ENCODE results near the gene WSCD2.

Gene WSCD2

DNA sequence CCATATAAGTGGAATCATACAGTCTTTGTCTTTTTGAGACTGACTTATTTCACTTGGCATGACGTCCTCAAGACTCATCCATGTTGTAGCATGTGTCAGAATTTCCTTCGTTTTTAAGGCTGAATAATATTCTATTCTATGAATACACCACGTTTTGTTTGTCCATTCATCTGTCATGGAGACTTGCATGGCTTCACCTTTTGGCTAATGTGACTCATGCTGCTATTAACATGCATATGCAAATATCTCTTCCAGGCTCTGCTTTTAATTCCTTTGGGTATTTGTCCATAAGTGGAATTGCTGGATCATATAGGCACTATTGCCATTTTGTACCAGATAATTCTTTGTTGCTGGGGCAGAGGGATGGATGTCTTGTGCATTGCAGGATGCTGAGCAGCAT lies 19.6 kb upstream of the WSCD2 start:
- no peak for DNase-seq

DNA sequence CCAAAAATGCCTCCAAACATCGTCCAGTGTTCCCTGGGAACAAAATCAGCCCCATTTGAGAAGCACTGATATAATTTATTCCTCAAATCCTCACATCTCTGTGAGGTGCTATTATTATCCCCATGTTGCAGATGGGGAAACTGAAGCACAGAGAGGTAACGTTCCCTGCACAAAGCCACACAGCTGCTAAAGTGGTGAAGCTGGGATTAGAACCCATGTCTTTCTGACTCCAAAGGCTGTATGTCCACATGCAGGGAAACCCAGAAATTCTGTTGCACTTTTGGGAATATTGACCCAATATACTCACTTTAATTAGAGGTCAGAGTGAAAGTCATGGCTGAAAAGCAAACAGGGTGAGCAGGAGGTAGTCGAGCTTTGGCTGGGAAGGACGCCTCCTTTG lies 19.1 kb upstream of the WSCD2 start:
- DNase-seq = no peak

GRCh38 chr12:108110844-108111243 lies 18.2 kb upstream of the WSCD2 start:
- no peak for DNase-seq

GRCh38 chr12:108112832-108113556 lies 16.1 kb upstream of the WSCD2 start:
- no peak for DNase-seq

- no peak for DNase-seq
Observed at GRCh38 chr12:108115123-108116121, 13.7 kb upstream of the WSCD2 start.

DNA sequence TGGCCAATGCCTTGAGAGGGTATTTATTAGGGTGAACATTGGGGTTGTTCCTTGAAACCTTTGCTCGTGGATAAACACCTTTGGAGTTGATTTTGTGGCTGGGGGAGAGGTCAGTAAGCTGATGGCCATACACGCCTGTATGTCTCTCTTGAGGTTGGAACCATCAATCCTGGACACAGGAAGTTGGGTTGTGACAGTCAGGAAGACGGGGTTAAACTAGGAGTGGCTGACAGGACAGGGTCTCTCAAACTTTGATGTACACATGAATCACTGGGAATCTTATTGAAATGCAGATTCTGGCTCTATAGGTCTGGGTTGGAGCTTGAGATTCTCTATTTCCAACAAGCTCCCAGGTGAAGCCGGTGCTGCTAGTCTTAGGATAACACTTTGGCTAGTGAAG lies 12.8 kb upstream of the WSCD2 start:
- no peak for DNase-seq

DNA sequence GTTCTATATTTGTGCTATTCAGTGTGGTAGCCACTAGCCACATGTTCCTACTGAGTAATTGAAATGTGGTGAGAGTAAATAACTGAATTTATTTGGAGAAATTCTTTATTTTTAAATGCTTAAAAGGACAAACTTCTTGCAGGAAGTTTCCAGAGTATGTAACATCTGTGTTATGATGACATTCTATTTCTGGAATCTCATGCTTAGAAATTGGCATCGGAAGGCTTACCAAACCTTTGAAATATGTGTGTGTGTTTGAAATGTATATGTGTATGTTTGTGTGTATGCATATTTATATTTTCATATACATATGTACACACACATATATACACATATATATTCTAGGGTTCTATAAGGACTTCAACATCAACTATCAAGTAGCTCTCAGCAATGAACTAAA lies 12.4 kb upstream of the WSCD2 start:
- DNase-seq = no peak

GRCh38 chr12:108117163-108117849 lies 11.8 kb upstream of the WSCD2 start:
- no peak for DNase-seq

DNA sequence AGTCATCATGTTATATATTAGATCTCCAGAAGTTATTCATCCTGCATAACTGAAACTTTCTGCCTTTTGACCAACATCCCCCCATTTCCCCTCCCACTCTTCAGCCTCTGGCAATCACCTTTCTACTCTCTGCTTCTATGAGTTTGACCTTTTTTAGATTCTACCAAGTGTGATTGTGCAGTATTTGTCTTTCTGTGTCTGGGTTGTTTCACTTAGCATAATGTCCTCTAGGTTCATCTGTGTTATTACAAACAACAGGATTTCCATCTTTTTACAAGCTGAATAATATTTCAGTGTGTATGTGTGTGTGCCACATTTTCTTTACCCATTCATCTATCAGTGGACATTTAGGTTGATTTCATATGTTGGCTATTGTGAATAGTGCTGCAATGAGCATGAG lies 11.2 kb upstream of the WSCD2 start:
- no peak for DNase-seq

- no peak for DNase-seq
Observed at GRCh38 chr12:108119126-108119973, 9.7 kb upstream of the WSCD2 start.

DNA sequence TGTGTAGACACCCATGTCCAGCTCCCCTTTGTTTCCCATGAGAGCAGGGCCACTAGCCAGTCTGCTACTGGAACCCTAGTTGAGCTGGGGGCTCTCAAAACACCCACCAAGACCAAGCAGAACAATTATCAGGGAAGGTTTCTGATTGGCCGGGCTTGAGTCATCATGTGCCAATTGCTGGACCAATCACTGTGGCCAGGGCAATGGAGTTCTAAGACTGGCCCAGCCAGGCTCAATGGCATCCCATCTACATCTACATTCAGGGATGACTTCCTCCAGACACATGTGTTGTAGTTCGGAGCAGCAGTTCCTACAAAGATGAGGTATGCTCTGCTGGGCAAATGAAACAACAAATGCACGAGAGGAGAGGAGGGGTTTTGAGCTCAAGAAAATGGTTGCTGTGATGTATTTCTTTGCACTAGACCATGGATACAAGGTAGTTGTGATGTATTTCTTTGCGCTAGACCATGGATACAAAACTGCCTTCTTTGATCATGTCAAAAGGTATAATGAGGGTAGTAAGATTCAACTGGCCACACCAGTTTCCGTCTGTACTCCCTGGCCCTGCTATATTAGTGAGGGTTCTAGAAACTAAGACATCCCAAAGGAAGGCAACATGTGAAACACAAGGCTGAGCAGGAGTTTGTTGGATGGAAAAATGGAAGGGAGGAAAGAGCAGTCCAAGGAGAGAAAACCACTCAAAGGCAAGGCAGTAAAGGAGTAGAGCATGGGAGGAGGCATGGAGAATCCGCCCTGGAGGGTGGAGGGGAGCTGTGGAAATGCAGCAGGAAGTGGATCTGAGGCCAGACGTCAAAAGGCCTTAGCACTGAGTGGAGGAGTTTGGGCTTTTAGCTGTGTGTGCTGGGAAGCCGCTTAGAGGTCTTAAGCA lies 8.9 kb upstream of the WSCD2 start:
- DNase-seq = no peak

DNA sequence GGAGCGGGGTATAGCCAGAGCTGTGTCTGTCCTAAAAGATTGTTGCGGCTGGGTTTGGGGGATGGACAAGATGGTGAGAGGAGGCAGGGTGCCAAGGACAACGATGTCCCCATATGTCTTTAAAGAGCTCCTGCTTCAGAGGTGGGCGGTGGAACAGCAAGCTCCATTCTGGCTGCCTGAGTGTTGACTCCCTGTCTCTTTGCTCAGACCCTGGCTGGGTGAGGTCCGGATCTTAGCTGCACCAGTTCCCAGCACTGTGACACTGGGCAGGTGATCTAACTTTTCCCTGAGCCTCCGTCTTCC lies 8.3 kb upstream of the WSCD2 start:
- DNase-seq = no peak

DNA sequence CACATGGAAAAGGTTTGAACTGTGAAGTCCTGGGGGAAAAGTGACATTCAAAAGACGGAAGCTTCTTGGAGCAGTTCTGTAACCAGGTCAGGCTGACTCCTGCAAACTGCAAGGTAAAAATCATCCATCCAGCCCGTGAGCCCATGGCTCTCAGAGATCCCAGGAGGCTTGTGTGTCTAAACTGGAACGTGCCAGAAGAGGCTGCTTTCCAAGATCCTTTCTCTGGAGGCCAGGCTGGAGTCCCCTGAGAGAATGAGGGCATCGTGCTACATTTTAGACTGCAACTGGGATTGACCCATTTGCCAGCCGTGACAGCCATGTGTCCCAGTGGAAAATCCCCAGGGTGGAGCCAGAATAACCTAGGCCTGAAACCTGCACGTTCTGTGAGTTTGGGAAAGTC lies 7.8 kb upstream of the WSCD2 start:
- no peak for DNase-seq

GRCh38 chr12:108121728-108122471 lies 7.2 kb upstream of the WSCD2 start:
- no peak for DNase-seq

DNA sequence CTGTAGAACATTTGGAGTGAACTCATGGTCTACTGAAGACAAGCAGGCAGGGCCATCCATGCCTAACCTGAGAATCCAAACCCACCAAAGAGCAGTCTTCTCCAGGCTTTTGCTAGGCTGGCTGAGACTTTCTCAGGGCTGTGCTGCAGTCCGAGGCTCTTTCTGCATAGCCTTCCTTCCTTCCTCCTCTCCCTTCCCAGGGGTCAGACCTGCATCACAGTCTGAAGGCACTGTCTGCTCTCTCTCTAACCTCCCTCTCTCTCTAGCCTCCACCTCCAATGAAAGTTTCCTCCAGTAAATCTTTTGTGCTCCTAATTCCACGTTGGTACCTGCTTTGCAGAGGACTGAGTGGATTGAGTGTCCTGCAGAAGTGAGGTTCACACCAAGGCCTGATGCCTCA lies 6.4 kb upstream of the WSCD2 start:
- no peak for DNase-seq

- DNase-seq = no peak
Observed at GRCh38 chr12:108123402-108123801, 5.7 kb upstream of the WSCD2 start.

DNA sequence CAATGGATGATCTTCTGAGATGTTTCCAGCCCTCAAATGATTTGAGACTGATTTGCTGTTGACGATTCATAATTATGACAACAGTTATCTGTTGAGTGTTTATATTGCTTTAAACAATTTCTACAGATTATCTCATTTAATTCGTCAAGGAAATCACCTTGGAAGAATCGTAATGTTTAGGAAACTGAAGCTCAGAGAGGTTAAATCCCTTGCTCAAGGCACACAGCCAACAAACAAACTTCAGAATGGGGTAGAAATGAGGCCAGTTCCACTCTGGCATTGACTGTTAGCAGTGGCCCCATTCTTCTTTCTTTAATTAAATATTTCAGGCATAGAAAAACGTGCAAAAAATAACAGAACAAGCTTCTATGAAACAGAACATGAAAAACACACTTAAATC lies 4.0 kb upstream of the WSCD2 start:
- no peak for DNase-seq

- no peak for DNase-seq
Observed at GRCh38 chr12:108126212-108126611, 2.9 kb upstream of the WSCD2 start.

- DNase-seq = no peak
Observed at GRCh38 chr12:108126990-108127501, 2.0 kb upstream of the WSCD2 start.

DNA sequence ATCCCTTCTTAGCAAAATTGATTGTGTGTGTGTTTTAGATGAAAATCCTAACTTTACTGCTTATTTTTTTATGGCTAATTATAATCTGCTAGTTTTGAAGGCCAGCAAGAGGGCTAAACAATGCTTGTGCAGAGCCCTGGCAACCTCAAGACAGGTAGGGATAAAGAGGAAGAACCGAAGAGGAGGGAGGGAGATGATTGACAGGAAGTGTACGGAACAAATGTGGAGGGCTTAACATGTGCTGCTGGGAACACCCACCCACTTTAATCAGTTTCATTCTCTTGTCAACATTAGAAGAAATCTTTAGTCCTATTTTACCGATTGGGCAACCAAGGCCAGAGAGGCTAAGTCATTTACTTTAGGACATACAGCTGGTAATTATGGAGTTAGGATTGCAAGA lies 1.4 kb upstream of the WSCD2 start:
- DNase-seq = no peak

Measured in CD4-positive, alpha-beta T cell treated with Interleukin-12 subunit alpha and Interleukin-12 subunit beta, for 1 hour (primary cell).